HepG2 (cell line): ENCODE data around the gene RNF149. TPM values are rescaled to one million over a fixed set of nuclear protein-coding genes. Genes with fewer than 3 reads are reported as not detected.
A peak's percentile ranks its signal among the peaks of the same experiment; 100 is the strongest.

Experiments
- ATF6 ChIP-seq: sonication (generic); formaldehyde crosslinking; conservative IDR thresholded peaks from 2 replicates; pipeline ENCODE4 v1.4.0; 2020; ENCODE audit warnings: missing genetic modification reagents
- DMAP1 ChIP-seq: IDR thresholded peaks from 2 replicates; pipeline ENCODE4 v1.6.1; 2016
- HOXA9 ChIP-seq: sonication (generic); formaldehyde crosslinking; IDR thresholded peaks from 2 replicates; pipeline ENCODE4 v1.8.1; 2022; ENCODE audit warnings: missing genetic modification reagents, mild to moderate bottlenecking, moderate library complexity, borderline replicate concordance
- KDM1A ChIP-seq: IDR thresholded peaks from 2 replicates; pipeline ENCODE4 v1.6.1; 2016; ENCODE audit warnings: missing compliant biosample characterization
- MBD4 ChIP-seq: IDR thresholded peaks from 2 replicates; pipeline ENCODE4 v1.6.1; 2012; ENCODE audit warnings: low read length, inconsistent platforms, borderline replicate concordance
- MEIS2 ChIP-seq: sonication (generic); formaldehyde crosslinking; IDR thresholded peaks from 2 replicates; pipeline ENCODE4 v1.9.0; 2021; ENCODE audit warnings: mild to moderate bottlenecking, missing genetic modification reagents
- MXD3 ChIP-seq: IDR thresholded peaks from 2 replicates; pipeline ENCODE4 v1.6.1; 2016; ENCODE audit warnings: mild to moderate bottlenecking, missing biosample characterization, missing genetic modification reagents
- NFRKB ChIP-seq: fragments of 450-650 bp; IDR thresholded peaks from 2 replicates; pipeline ENCODE4 v1.6.1; 2017
- POLR2A ChIP-seq, 2 experiments: IDR thresholded peaks; 2 replicates each; pipeline ENCODE4 v1.6.1; 2011; ENCODE audit warnings: low read depth in 2 of 2, low read length in 2 of 2, mild to moderate bottlenecking in 1 of 2, moderate library complexity in 1 of 2; ENCODE audit not compliant: insufficient read depth in 1 of 2
- RXRB ChIP-seq: IDR thresholded peaks from 2 replicates; pipeline ENCODE4 v1.6.1; 2016; ENCODE audit warnings: borderline replicate concordance, missing genetic modification reagents, missing compliant biosample characterization
- SMAD1 ChIP-seq: sonication (generic); formaldehyde crosslinking; IDR thresholded peaks from 2 replicates; pipeline ENCODE4 v1.4.0; 2020; ENCODE audit warnings: missing genetic modification reagents, low read depth, mild to moderate bottlenecking, borderline replicate concordance
- SP2 ChIP-seq: sonication (generic); formaldehyde crosslinking; IDR thresholded peaks from 2 replicates; pipeline ENCODE4 v1.5.1; 2020; ENCODE audit warnings: mild to moderate bottlenecking, missing genetic modification reagents
- SRSF1 ChIP-seq: fragments of 200-400 bp; formaldehyde crosslinking; optimal IDR thresholded peaks from 2 replicates; pipeline ENCODE3; 2017; ENCODE audit warnings: mild to moderate bottlenecking, low read depth, low read length, moderate library complexity
- THAP9 ChIP-seq: sonication (generic); formaldehyde crosslinking; IDR thresholded peaks from 2 replicates; pipeline ENCODE4; 2020; ENCODE audit warnings: missing genetic modification reagents, mild to moderate bottlenecking, borderline replicate concordance
- ZBTB2 ChIP-seq: sonication (generic); formaldehyde crosslinking; IDR thresholded peaks from 2 replicates; pipeline ENCODE4 v1.8.0; 2022; ENCODE audit warnings: low read depth, missing genetic modification reagents
- ZBTB37 ChIP-seq: sonication (generic); formaldehyde crosslinking; IDR thresholded peaks from 2 replicates; pipeline ENCODE4 v1.4.0; 2020; ENCODE audit warnings: mild to moderate bottlenecking, missing genetic modification reagents
- ZNF256 ChIP-seq: sonication (generic); formaldehyde crosslinking; conservative IDR thresholded peaks from 2 replicates; pipeline ENCODE4 v1.4.0; 2020; ENCODE audit warnings: missing genetic modification reagents
- ZNF496 ChIP-seq: sonication (generic); formaldehyde crosslinking; IDR thresholded peaks from 2 replicates; pipeline ENCODE4 v1.8.1; 2023; ENCODE audit warnings: mild to moderate bottlenecking, moderate library complexity, missing genetic modification reagents; ENCODE audit not compliant: insufficient replicate concordance
- ZNF567 ChIP-seq: sonication (generic); formaldehyde crosslinking; IDR thresholded peaks from 2 replicates; pipeline ENCODE4 v1.8.1; 2023; ENCODE audit warnings: mild to moderate bottlenecking, missing genetic modification reagents, borderline replicate concordance
- ZNF614 ChIP-seq: IDR thresholded peaks from 2 replicates; pipeline ENCODE4 v1.6.1; 2018; ENCODE audit warnings: missing biosample characterization, missing genetic modification reagents, inconsistent platforms, borderline replicate concordance
- ZNF691 ChIP-seq: sonication (generic); formaldehyde crosslinking; IDR thresholded peaks from 2 replicates; pipeline ENCODE4 v1.4.0; 2020; ENCODE audit warnings: missing genetic modification reagents, low read depth, mild to moderate bottlenecking, borderline replicate concordance
- polyA plus RNA-seq, 8 experiments: library from polyadenylated mRNA; depleted of rRNA in 3 of 8; stranded (reverse) in 7 of 8; unstranded in 1 of 8; fragments of >200 nt; fragmentation: Illumina TruSeq in 4 of 8; extraction: Trizol in 4 of 8; gene quantifications; 2 replicates each; pipeline versions ENCODE4 v1.2.1 to v1.2.3, GENCODE V29; 2011 to 2016; ENCODE audit warnings: low read depth in 4 of 8, missing spikeins in 1 of 8, mixed read lengths in 1 of 8; ENCODE audit not compliant: insufficient read depth in 1 of 8
- total RNA-seq, 5 experiments: library from RNA; depleted of rRNA; stranded (reverse); fragments of >200 nt; fragmentation: Illumina TruSeq; extraction: Trizol; gene quantifications; 2 replicates each; pipeline ENCODE4 v1.2.3, GENCODE V29; 2016; ENCODE audit warnings: low read depth in 1 of 5

RNF149 gene
- total and polyA plus RNA-seq, 2 of the 13 experiments (the other 11 are each of a cell fraction or from before 2014, with no cell fraction given), result 87.6 to 109 TPM

- TF ChIP-seq ZNF691 (CRISPR knock-in tag) (no peak), SP2 (no peak), ZBTB37 (CRISPR knock-in tag) (0 out of 2 replicates have a peak, but pooled peaks have one; percentile 28), POLR2A (IDR thresholded peaks at IDR 0.05; ENCODE audit: insufficient read depth in 1 of 2, low read depth in 2 of 2, low read length in 2 of 2) (peak in 1 of 2 experiments; percentile 8; a peak in 1 of 4 replicates), RXRB (CRISPR knock-in tag) (no peak), ZNF614 (CRISPR knock-in tag) (no peak), HOXA9 (CRISPR knock-in tag) (no peak), ZNF496 (no peak), DMAP1 (CRISPR knock-in tag) (peak; percentile 12; the same call in 1 of the 2 replicates), ZNF256 (CRISPR knock-in tag) (0 out of 2 replicates have a peak, but pooled peaks have one; percentile 10), ATF6 (CRISPR knock-in tag) (no peak), NFRKB (no peak), MXD3 (CRISPR knock-in tag) (no peak), MEIS2 (CRISPR knock-in tag) (no peak), THAP9 (no peak), MBD4 (no peak), SMAD1 (CRISPR knock-in tag) (no peak), SRSF1 (no peak), ZBTB2 (CRISPR knock-in tag) (no peak), ZNF567 (no peak), KDM1A (CRISPR knock-in tag) (no peak)
Observed at GRCh38 chr2:101253703-101254450, 54.6 kb downstream of the RNF149 start (continued).
